Rectal smooth muscle tissue (tissue), 1 donor: ENCODE measurements around the gene LCNL1.

Experiments
- H3K27ac ChIP-seq: one replicate; pipeline ENCODE4 v1.7.0; 2013; ENCODE audit warnings: low read depth, low read length, inconsistent platforms
- H3K27me3 ChIP-seq: one replicate; pipeline ENCODE4 v1.7.0; 2013; ENCODE audit warnings: low read length; ENCODE audit not compliant: control insufficient read depth, insufficient read depth
- H3K36me3 ChIP-seq: one replicate; pipeline ENCODE4 v1.7.0; 2013; ENCODE audit warnings: low read length; ENCODE audit not compliant: control insufficient read depth, insufficient read depth
- H3K4me1 ChIP-seq: one replicate; pipeline ENCODE4 v1.7.0; 2013; ENCODE audit warnings: low read length; ENCODE audit not compliant: control insufficient read depth, insufficient read depth
- H3K4me3 ChIP-seq: one replicate; pipeline ENCODE4 v1.7.0; 2013; ENCODE audit warnings: low read length
- H3K9ac ChIP-seq: one replicate; pipeline ENCODE4 v1.7.0; 2013; ENCODE audit warnings: low read length

Gene LCNL1

DNA sequence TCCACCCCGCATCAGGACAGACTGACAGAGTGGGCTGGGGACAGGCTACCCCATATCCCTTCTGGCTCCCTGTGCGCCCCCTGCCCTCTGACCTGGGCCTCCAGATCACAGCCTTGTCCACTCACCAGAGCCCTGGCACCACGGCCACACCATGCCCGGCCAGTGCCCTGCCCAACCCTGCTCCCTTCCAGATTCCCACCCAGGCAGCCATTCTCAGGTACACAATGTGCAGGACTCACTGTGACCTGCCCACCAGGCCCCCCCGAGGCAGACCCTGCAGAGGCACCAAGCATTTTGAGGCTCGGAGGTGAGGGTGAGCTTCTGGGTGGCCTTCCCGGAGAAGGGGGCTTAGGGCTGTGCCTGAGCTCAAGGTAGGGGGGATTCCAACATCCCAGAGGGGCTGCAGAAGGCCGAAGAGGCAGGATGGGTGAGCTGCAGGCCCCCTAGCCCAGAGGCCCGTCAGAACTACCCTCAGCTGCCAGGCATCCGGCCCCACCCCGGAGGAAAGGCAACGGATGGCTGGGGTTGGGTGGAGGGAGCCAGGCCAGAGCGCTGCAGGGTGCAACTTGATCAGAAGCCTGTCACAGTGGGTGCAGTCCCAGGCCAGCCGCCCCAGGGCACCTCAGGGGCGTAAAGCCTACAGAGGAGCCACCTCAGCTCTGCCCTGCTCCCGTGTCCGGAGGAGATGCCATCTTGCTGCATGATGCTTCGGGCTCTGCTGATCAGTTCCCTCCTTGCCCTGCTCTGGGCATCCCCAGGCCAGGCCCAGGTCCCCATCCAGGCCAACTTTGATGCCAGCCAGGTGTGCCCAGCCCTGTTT lies at the start of gene LCNL1:
Gene LCNL1 (plus strand): TSS at position 762 of the 820 bp plus-strand sequence. CDS start 594 bp downstream, outside the sequence.
- H3K27me3 ChIP-seq: peaks cover 22% of the 10 kb centered on the region
- H3K4me1 ChIP-seq: no peaks in the 10 kb centered on the region
- no peak within 1 kb of the TSS for H3K9ac ChIP-seq
- no peak within 1 kb of the TSS for H3K4me3 ChIP-seq
- H3K27ac ChIP-seq: no peak within 1 kb of the TSS
- H3K36me3 ChIP-seq: no peaks in the 10 kb centered on the region

DNA sequence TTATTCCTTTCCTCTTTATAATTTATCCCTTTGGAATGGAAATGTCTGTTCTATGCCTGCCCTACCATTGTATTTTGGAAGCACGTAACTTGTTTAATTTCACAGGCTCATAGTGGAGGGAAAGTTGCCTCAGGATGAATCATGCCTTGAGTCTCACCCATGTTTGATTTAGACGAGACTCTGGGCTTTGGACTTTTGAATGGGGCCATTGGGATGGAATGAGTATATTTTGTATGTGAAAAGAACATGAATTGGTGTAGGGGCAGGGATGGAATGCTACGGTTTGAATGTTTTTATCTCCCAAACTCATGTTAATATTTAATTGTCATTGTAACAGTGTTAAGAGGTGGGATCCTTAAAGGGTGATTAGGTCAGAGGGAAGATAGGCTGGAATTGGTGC lies 48.5 kb upstream of the LCNL1 start:
- no peaks in the 10 kb centered on the region for H3K27me3 ChIP-seq
- no peak overlapping the region for H3K27ac ChIP-seq
- peaks cover 3% of the 10 kb centered on the region for H3K36me3 ChIP-seq
- H3K9ac ChIP-seq: no peak overlapping the region
- no peaks in the 10 kb centered on the region for H3K4me1 ChIP-seq
- H3K4me3 ChIP-seq: no peak overlapping the region

DNA sequence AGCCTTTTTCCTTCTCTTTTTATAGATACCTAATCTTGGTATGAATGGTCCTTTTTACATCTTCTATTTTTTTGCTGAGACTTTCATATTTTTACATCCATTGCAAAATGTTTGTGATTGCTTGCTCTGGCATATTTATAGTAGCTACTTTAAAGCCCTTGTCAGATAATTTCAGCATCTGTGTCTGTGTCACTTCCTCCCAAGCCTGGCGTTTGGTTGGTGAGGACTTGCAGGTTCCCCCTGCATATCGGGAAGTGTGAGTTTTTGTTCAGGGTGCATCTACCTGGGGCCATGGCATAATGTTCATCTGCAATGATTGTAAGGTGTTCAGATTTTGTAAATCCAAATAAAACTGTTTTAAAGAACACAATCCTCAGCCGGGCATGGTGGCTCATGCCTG lies 47.1 kb upstream of the LCNL1 start:
- no peaks in the 10 kb centered on the region for H3K4me1 ChIP-seq
- H3K27me3 ChIP-seq: no peaks in the 10 kb centered on the region
- peaks cover 7% of the 10 kb centered on the region for H3K36me3 ChIP-seq
- no peak overlapping the region for H3K27ac ChIP-seq
- no peak overlapping the region for H3K4me3 ChIP-seq
- H3K9ac ChIP-seq: no peak overlapping the region

DNA sequence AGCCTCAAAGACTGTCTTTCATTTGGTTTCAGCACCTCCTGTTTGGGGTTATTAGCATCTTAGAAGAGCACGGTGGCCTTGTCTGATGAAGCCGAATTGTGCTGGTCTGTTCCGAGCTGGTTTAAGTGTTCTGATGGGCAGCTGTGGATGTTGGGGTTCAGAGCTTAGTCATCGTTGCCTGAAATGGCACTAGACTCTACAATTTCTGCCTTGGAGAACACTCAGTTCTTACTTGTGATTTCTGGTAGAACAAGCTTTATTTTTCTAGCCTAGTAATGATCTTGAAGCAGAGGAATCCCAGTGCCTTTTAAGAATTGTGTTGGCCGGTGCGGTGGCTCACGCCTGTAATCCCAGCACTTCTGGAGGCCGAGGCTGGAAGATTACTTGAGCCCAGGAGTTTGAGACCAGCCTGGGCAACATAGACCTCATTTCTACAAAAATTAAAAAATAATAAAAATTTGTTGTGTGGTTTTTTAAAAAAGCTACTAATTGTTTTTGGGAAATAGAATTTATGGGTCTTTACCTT lies 46.1 kb upstream of the LCNL1 start:
- no peak overlapping the region for H3K4me3 ChIP-seq
- H3K36me3 ChIP-seq: peaks cover 17% of the 10 kb centered on the region
- no peak overlapping the region for H3K27ac ChIP-seq
- no peak overlapping the region for H3K9ac ChIP-seq
- no peaks in the 10 kb centered on the region for H3K4me1 ChIP-seq
- H3K27me3 ChIP-seq: no peaks in the 10 kb centered on the region

- H3K36me3 ChIP-seq: peaks cover 23% of the 10 kb centered on the region
- no peaks in the 10 kb centered on the region for H3K27me3 ChIP-seq
- no peak overlapping the region for H3K27ac ChIP-seq
- H3K4me3 ChIP-seq: no peak overlapping the region
- no peak overlapping the region for H3K9ac ChIP-seq
- no peaks in the 10 kb centered on the region for H3K4me1 ChIP-seq
These were observed 45.4 kb upstream of the LCNL1 start for GRCh38 chr9:136937186-136938001.

- H3K9ac ChIP-seq: no peak overlapping the region
- no peaks in the 10 kb centered on the region for H3K27me3 ChIP-seq
- peaks cover 23% of the 10 kb centered on the region for H3K36me3 ChIP-seq
- no peak overlapping the region for H3K27ac ChIP-seq
- peaks cover 3% of the 10 kb centered on the region for H3K4me1 ChIP-seq
- H3K4me3 ChIP-seq: no peak overlapping the region
These were observed 43.3 kb upstream of the LCNL1 start for GRCh38 chr9:136939431-136939995.

- H3K4me3 ChIP-seq: no peak overlapping the region
- H3K27ac ChIP-seq: no peak overlapping the region
- H3K4me1 ChIP-seq: peaks cover 3% of the 10 kb centered on the region
- no peaks in the 10 kb centered on the region for H3K27me3 ChIP-seq
- peaks cover 23% of the 10 kb centered on the region for H3K36me3 ChIP-seq
- no peak overlapping the region for H3K9ac ChIP-seq
These were observed 42.7 kb upstream of the LCNL1 start for GRCh38 chr9:136939996-136940525.

- no peak overlapping the region for H3K27ac ChIP-seq
- no peak overlapping the region for H3K9ac ChIP-seq
- peaks cover 23% of the 10 kb centered on the region for H3K36me3 ChIP-seq
- H3K27me3 ChIP-seq: no peaks in the 10 kb centered on the region
- H3K4me1 ChIP-seq: peaks cover 3% of the 10 kb centered on the region
- H3K4me3 ChIP-seq: no peak overlapping the region
These were observed 42.1 kb upstream of the LCNL1 start for GRCh38 chr9:136940526-136941230.

DNA sequence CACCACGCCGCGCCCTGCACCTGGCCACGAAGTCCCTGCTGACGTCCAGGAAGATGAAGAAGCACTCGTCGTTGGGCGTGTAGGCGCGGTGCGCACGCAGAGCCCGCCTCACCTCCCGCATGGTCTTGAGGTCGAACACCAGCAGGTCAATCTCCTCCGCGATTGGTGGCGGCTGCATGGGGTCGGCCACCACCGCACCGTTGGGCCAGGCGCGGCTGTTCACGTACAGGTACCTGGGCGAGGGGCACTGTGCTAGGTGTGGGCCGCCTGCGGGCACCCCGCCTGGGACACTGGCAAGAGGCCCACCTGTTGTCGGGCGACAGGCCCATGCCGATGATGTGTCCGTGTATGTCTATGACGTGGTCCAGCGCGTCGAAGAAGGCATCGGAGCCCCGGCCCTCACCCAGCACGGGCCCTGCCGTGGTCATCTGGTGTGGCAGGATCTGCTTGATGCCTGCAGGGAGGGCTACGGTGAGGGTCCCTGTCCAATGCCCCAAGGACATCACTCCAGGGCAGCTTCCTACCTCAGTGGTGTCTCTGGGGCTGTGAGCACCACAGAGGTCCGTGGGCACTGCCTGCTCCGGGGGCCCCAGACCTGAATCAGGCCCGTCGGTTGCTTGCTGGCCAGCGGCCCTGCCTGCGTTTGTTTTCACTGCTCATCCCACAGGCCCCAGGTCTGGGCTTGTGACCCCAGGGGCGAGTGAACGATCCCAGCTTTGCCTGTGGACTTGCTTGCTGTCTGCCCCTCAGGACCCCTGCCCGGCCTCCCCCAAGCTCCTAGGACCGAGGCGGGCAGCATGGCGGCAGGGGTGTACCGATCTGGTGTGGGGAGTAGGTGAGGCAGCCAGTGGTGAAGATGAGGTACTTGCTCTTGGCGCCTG lies 41.3 kb upstream of the LCNL1 start:
- H3K4me3 ChIP-seq: no peak overlapping the region
- no peaks in the 10 kb centered on the region for H3K27me3 ChIP-seq
- no peak overlapping the region for H3K27ac ChIP-seq
- H3K4me1 ChIP-seq: peaks cover 3% of the 10 kb centered on the region
- peaks cover 23% of the 10 kb centered on the region for H3K36me3 ChIP-seq
- H3K9ac ChIP-seq: no peak overlapping the region

GRCh38 chr9:136942112-136942880 lies 40.5 kb upstream of the LCNL1 start:
- Histone ChIP-seq H3K36me3 (peaks cover 23% of the 10 kb centered on the region), H3K4me3 (peak overlapping the region; percentile 90), H3K9ac (no peak overlapping the region), H3K27ac (no peak overlapping the region), H3K27me3 (no peaks in the 10 kb centered on the region), H3K4me1 (peaks cover 3% of the 10 kb centered on the region)

- peaks cover 3% of the 10 kb centered on the region for H3K4me1 ChIP-seq
- H3K4me3 ChIP-seq: peak overlapping the region; percentile 90
- H3K27ac ChIP-seq: no peak overlapping the region
- H3K27me3 ChIP-seq: no peaks in the 10 kb centered on the region
- H3K36me3 ChIP-seq: peaks cover 20% of the 10 kb centered on the region
- H3K9ac ChIP-seq: no peak overlapping the region
These were observed 39.9 kb upstream of the LCNL1 start for GRCh38 chr9:136942881-136943230.
